ENCODE results near the gene NFKBIB.

GRCh38 chr19:38917921-38918491 lies 18.2 kb downstream of the NFKBIB start:
- TF ChIP-seq CTCF (IDR thresholded peaks at IDR 0.05; ENCODE audit: extremely low read depth in 1 of 2, insufficient read depth in 1 of 2, low read depth in 1 of 2, low read length in 2 of 2) (peak in 1 of 2 donors; percentile 14), EZH2 (IDR thresholded peaks at IDR 0.05; ENCODE audit: borderline replicate concordance, low read depth, low read length, severe bottlenecking) (no peak), FOS (IDR thresholded peaks at IDR 0.05; ENCODE audit: borderline replicate concordance, insufficient read depth, low read length) (no peak)

Measured in endothelial cell of umbilical vein (primary cell).